Measurements from ENCODE around the gene CD300H. TPM values are rescaled to one million over a fixed set of nuclear protein-coding genes. Genes with fewer than 3 reads are reported as not detected.

Gene CD300H
- total RNA-seq, 1 donor from 2014 or later: not detected

GRCh38 chr17:74532115-74532514 lies 35.2 kb downstream of the CD300H start:
- H3K36me3 ChIP-seq (ENCODE audit: insufficient read depth, low read length): no peaks in the 10 kb centered on the region
- no peaks in the 10 kb centered on the region for H4K20me1 ChIP-seq (ENCODE audit: insufficient read depth, low read length)
- H3K4me2 ChIP-seq (ENCODE audit: low read length): no peak overlapping the region
- Mint-ChIP-seq H3K4me1 (ENCODE audit: low read depth, unreplicated experiment) (no peaks in the 10 kb centered on the region), H3K4me3 (ENCODE audit: unreplicated experiment) (no peak overlapping the region), H3K36me3 (ENCODE audit: low read depth, unreplicated experiment) (no peaks in the 10 kb centered on the region), H3K27ac (ENCODE audit: unreplicated experiment) (no peak overlapping the region), H3K27me3 (ENCODE audit: low read depth, unreplicated experiment) (peaks cover 52% of the 10 kb centered on the region), H3K9me3 (ENCODE audit: unreplicated experiment) (no peaks in the 10 kb centered on the region)
- no peak overlapping the region for H3K27ac ChIP-seq (ENCODE audit: low read depth, low read length)
- no peaks in the 10 kb centered on the region for H3K79me2 ChIP-seq (ENCODE audit: insufficient read depth, low read length)
- no peak overlapping the region for H2AFZ ChIP-seq (ENCODE audit: low read depth, low read length)
- H3K9me3 ChIP-seq (ENCODE audit: insufficient read depth, low read depth, low read length): no peaks in the 10 kb centered on the region
- FAIRE-seq: no peak
- H3K27me3 ChIP-seq (ENCODE audit: insufficient read depth, low read length): peaks cover 2% of the 10 kb centered on the region
- H3K9ac ChIP-seq (ENCODE audit: low read length): no peak overlapping the region
- H3K4me1 ChIP-seq (ENCODE audit: insufficient read depth, low read length): no peaks in the 10 kb centered on the region
- H3K4me3 ChIP-seq (ENCODE audit: insufficient read depth, low read depth, low read length): no peak overlapping the region
- no peak for DNase-seq (ENCODE audit: low read depth)
- TF ChIP-seq, protein P1, sequence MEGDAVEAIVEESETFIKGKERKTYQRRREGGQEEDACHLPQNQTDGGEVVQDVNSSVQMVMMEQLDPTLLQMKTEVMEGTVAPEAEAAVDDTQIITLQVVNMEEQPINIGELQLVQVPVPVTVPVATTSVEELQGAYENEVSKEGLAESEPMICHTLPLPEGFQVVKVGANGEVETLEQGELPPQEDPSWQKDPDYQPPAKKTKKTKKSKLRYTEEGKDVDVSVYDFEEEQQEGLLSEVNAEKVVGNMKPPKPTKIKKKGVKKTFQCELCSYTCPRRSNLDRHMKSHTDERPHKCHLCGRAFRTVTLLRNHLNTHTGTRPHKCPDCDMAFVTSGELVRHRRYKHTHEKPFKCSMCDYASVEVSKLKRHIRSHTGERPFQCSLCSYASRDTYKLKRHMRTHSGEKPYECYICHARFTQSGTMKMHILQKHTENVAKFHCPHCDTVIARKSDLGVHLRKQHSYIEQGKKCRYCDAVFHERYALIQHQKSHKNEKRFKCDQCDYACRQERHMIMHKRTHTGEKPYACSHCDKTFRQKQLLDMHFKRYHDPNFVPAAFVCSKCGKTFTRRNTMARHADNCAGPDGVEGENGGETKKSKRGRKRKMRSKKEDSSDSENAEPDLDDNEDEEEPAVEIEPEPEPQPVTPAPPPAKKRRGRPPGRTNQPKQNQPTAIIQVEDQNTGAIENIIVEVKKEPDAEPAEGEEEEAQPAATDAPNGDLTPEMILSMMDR (IDR thresholded peaks at IDR 0.05; ENCODE audit: insufficient read depth, low read depth, low read length): no peak
- TF ChIP-seq EZH2 (IDR thresholded peaks at IDR 0.05; ENCODE audit: insufficient read depth, low read length): no peak

GRCh38 chr17:74531231-74531761 lies 36.0 kb downstream of the CD300H start, which contains the start of gene CD300LB:
TSS of gene CD300LB (minus strand) at chr17:74531475. CDS start at chr17:74531350, 125 bp downstream.
- no peaks in the 10 kb centered on the region for H3K36me3 ChIP-seq (ENCODE audit: insufficient read depth, low read length)
- Mint-ChIP-seq H3K27ac (ENCODE audit: unreplicated experiment) (no peak within 1 kb of the TSS), H3K27me3 (ENCODE audit: low read depth, unreplicated experiment) (peaks cover 49% of the 10 kb centered on the region), H3K4me3 (ENCODE audit: unreplicated experiment) (no peak within 1 kb of the TSS), H3K36me3 (ENCODE audit: low read depth, unreplicated experiment) (no peaks in the 10 kb centered on the region), H3K9me3 (ENCODE audit: unreplicated experiment) (no peaks in the 10 kb centered on the region), H3K4me1 (ENCODE audit: low read depth, unreplicated experiment) (no peaks in the 10 kb centered on the region)
- no peaks in the 10 kb centered on the region for H3K4me1 ChIP-seq (ENCODE audit: insufficient read depth, low read length)
- FAIRE-seq: no peak
- TF ChIP-seq EZH2 (IDR thresholded peaks at IDR 0.05; ENCODE audit: insufficient read depth, low read length): no peak
- TF ChIP-seq, protein P1 (IDR thresholded peaks at IDR 0.05; ENCODE audit: insufficient read depth, low read depth, low read length): no peak
- no peak within 1 kb of the TSS for H2AFZ ChIP-seq (ENCODE audit: low read depth, low read length)
- no peak for DNase-seq (ENCODE audit: low read depth)
- H3K9me3 ChIP-seq (ENCODE audit: insufficient read depth, low read depth, low read length): no peaks in the 10 kb centered on the region
- no peak within 1 kb of the TSS for H3K4me2 ChIP-seq (ENCODE audit: low read length)
- H3K79me2 ChIP-seq (ENCODE audit: insufficient read depth, low read length): no peaks in the 10 kb centered on the region
- no peak within 1 kb of the TSS for H3K9ac ChIP-seq (ENCODE audit: low read length)
- H3K27me3 ChIP-seq (ENCODE audit: insufficient read depth, low read length): no peaks in the 10 kb centered on the region
- no peak within 1 kb of the TSS for H3K4me3 ChIP-seq (ENCODE audit: insufficient read depth, low read depth, low read length)
- H3K27ac ChIP-seq (ENCODE audit: low read depth, low read length): no peak within 1 kb of the TSS
- no peaks in the 10 kb centered on the region for H4K20me1 ChIP-seq (ENCODE audit: insufficient read depth, low read length)

- no peak overlapping the region for H3K27ac ChIP-seq (ENCODE audit: low read depth, low read length)
- H4K20me1 ChIP-seq (ENCODE audit: insufficient read depth, low read length): no peaks in the 10 kb centered on the region
- H3K4me1 ChIP-seq (ENCODE audit: insufficient read depth, low read length): no peaks in the 10 kb centered on the region
- Mint-ChIP-seq H3K36me3 (ENCODE audit: low read depth, unreplicated experiment) (no peaks in the 10 kb centered on the region), H3K9me3 (ENCODE audit: unreplicated experiment) (peaks cover 2% of the 10 kb centered on the region), H3K27ac (ENCODE audit: unreplicated experiment) (no peak overlapping the region), H3K27me3 (ENCODE audit: low read depth, unreplicated experiment) (peaks cover 54% of the 10 kb centered on the region), H3K4me1 (ENCODE audit: low read depth, unreplicated experiment) (no peaks in the 10 kb centered on the region), H3K4me3 (ENCODE audit: unreplicated experiment) (no peak overlapping the region)
- H2AFZ ChIP-seq (ENCODE audit: low read depth, low read length): no peak overlapping the region
- no peak overlapping the region for H3K4me3 ChIP-seq (ENCODE audit: insufficient read depth, low read depth, low read length)
- TF ChIP-seq, protein P1 (IDR thresholded peaks at IDR 0.05; ENCODE audit: insufficient read depth, low read depth, low read length): no peak
- no peak for TF ChIP-seq EZH2 (IDR thresholded peaks at IDR 0.05; ENCODE audit: insufficient read depth, low read length)
- no peaks in the 10 kb centered on the region for H3K9me3 ChIP-seq (ENCODE audit: insufficient read depth, low read depth, low read length)
- no peaks in the 10 kb centered on the region for H3K79me2 ChIP-seq (ENCODE audit: insufficient read depth, low read length)
- no peaks in the 10 kb centered on the region for H3K27me3 ChIP-seq (ENCODE audit: insufficient read depth, low read length)
- no peaks in the 10 kb centered on the region for H3K36me3 ChIP-seq (ENCODE audit: insufficient read depth, low read length)
- H3K9ac ChIP-seq (ENCODE audit: low read length): no peak overlapping the region
- FAIRE-seq (no peak), DNase-seq (ENCODE audit: low read depth) (no peak)
- H3K4me2 ChIP-seq (ENCODE audit: low read length): no peak overlapping the region
Measured at GRCh38 chr17:74530831-74531150, 36.5 kb downstream of the CD300H start.
